ENCODE measurements around the gene CRABP1.

CRABP1 gene

GRCh38 chr15:78342021-78342420, 1.9 kb downstream of the CRABP1 start:
- Histone ChIP-seq H3K79me2 (no peaks in the 10 kb centered on the region), H3K4me2 (ENCODE audit: low read length) (no peak overlapping the region), H3K4me1 (no peaks in the 10 kb centered on the region), H3K27me3 (ENCODE audit: control insufficient read depth, insufficient read depth, low read length) (no peaks in the 10 kb centered on the region), H3K36me3 (ENCODE audit: control insufficient read depth, insufficient read depth, low read length) (no peaks in the 10 kb centered on the region), H2AFZ (no peak overlapping the region), H3K27ac (no peak overlapping the region), H3K9ac (no peak overlapping the region), H3K9me3 (ENCODE audit: control insufficient read depth, low read length) (no peaks in the 10 kb centered on the region), H3K4me3 (ENCODE audit: low read depth, low read length) (no peak overlapping the region)
- TF ChIP-seq CTCF (IDR thresholded peaks at IDR 0.05), result no peak

GRCh38 chr15:78343276-78344060, 3.3 kb downstream of the CRABP1 start:
- Histone ChIP-seq H3K27ac (no peak overlapping the region), H3K9me3 (ENCODE audit: control insufficient read depth, low read length) (no peaks in the 10 kb centered on the region), H3K79me2 (no peaks in the 10 kb centered on the region), H3K27me3 (ENCODE audit: control insufficient read depth, insufficient read depth, low read length) (no peaks in the 10 kb centered on the region), H3K4me1 (no peaks in the 10 kb centered on the region), H2AFZ (no peak overlapping the region), H3K4me3 (ENCODE audit: low read depth, low read length) (no peak overlapping the region), H3K4me2 (ENCODE audit: low read length) (no peak overlapping the region), H3K9ac (no peak overlapping the region), H3K36me3 (ENCODE audit: control insufficient read depth, insufficient read depth, low read length) (no peaks in the 10 kb centered on the region)
- TF ChIP-seq CTCF (IDR thresholded peaks at IDR 0.05), result no peak

GRCh38 chr15:78345396-78346125, 5.4 kb downstream of the CRABP1 start:
- H3K79me2 ChIP-seq, result no peaks in the 10 kb centered on the region
- H3K4me3 ChIP-seq (ENCODE audit: low read depth, low read length), result no peak overlapping the region
- no peaks in the 10 kb centered on the region for H3K36me3 ChIP-seq (ENCODE audit: control insufficient read depth, insufficient read depth, low read length)
- no peaks in the 10 kb centered on the region for H3K9me3 ChIP-seq (ENCODE audit: control insufficient read depth, low read length)
- no peak for TF ChIP-seq CTCF (IDR thresholded peaks at IDR 0.05)
- no peaks in the 10 kb centered on the region for H3K4me1 ChIP-seq
- H3K27ac ChIP-seq, result no peak overlapping the region
- H3K4me2 ChIP-seq (ENCODE audit: low read length), result no peak overlapping the region
- H2AFZ ChIP-seq, result no peak overlapping the region
- no peak overlapping the region for H3K9ac ChIP-seq
- no peaks in the 10 kb centered on the region for H3K27me3 ChIP-seq (ENCODE audit: control insufficient read depth, insufficient read depth, low read length)

GRCh38 chr15:78347586-78348543, 7.7 kb downstream of the CRABP1 start:
- no peak overlapping the region for H3K9ac ChIP-seq
- no peaks in the 10 kb centered on the region for H3K36me3 ChIP-seq (ENCODE audit: control insufficient read depth, insufficient read depth, low read length)
- no peaks in the 10 kb centered on the region for H3K9me3 ChIP-seq (ENCODE audit: control insufficient read depth, low read length)
- no peaks in the 10 kb centered on the region for H3K4me1 ChIP-seq
- no peak for TF ChIP-seq CTCF (IDR thresholded peaks at IDR 0.05)
- H2AFZ ChIP-seq, result no peak overlapping the region
- H3K27me3 ChIP-seq (ENCODE audit: control insufficient read depth, insufficient read depth, low read length), result no peaks in the 10 kb centered on the region
- no peak overlapping the region for H3K4me2 ChIP-seq (ENCODE audit: low read length)
- no peaks in the 10 kb centered on the region for H3K79me2 ChIP-seq
- no peak overlapping the region for H3K27ac ChIP-seq
- no peak overlapping the region for H3K4me3 ChIP-seq (ENCODE audit: low read depth, low read length)
